Measurements from ENCODE around the gene NPAS3. TPM values are rescaled to one million over a fixed set of nuclear protein-coding genes. Genes with fewer than 3 reads are reported as not detected.
A peak's percentile ranks its signal among the peaks of the same experiment; 100 is the strongest.

Gene NPAS3
- total RNA-seq, 4 donors from 2014 or later, result 0.13 to 1.1 (median 0.47) TPM; not detected in 1

DNA sequence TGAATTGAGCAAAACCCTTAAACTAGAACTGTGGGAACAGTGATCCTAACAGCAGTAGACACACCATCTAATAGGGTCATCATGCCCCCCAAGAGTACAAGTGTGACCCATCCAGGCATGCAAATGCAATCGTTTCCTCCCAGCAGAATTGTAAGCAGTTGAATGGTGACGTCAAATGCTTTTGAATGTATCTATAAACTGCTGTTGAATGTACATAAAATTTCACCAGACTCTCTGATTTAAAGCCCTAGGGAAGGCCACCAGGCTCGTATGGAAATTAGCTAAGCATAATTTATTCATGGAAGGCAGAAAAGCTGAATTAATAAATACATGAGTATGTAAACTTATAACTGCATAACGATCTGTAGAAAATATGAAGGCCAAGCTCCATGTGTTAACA lies 529.3 kb downstream of the NPAS3 start:
- 74 to 82% methylated on average over 4 of the region's 4 CpGs for WGBS, 2 donors
- no peak overlapping the region for H3K4me3 ChIP-seq
- intact Hi-C loops (cut with DNase I), result no loop called here
- no peaks in the 10 kb centered on the region for H3K4me1 ChIP-seq
- H3K36me3 ChIP-seq, result no peaks in the 10 kb centered on the region
- DNase-seq, result no peak
- no peak for TF ChIP-seq POLR2A (IDR thresholded peaks at IDR 0.05)
- TF ChIP-seq, protein P1, sequence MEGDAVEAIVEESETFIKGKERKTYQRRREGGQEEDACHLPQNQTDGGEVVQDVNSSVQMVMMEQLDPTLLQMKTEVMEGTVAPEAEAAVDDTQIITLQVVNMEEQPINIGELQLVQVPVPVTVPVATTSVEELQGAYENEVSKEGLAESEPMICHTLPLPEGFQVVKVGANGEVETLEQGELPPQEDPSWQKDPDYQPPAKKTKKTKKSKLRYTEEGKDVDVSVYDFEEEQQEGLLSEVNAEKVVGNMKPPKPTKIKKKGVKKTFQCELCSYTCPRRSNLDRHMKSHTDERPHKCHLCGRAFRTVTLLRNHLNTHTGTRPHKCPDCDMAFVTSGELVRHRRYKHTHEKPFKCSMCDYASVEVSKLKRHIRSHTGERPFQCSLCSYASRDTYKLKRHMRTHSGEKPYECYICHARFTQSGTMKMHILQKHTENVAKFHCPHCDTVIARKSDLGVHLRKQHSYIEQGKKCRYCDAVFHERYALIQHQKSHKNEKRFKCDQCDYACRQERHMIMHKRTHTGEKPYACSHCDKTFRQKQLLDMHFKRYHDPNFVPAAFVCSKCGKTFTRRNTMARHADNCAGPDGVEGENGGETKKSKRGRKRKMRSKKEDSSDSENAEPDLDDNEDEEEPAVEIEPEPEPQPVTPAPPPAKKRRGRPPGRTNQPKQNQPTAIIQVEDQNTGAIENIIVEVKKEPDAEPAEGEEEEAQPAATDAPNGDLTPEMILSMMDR (IDR thresholded peaks at IDR 0.05), result no peak
- H3K27ac ChIP-seq, result no peak overlapping the region
- no peaks in the 10 kb centered on the region for H3K27me3 ChIP-seq
- no peaks in the 10 kb centered on the region for H3K9me3 ChIP-seq

DNA sequence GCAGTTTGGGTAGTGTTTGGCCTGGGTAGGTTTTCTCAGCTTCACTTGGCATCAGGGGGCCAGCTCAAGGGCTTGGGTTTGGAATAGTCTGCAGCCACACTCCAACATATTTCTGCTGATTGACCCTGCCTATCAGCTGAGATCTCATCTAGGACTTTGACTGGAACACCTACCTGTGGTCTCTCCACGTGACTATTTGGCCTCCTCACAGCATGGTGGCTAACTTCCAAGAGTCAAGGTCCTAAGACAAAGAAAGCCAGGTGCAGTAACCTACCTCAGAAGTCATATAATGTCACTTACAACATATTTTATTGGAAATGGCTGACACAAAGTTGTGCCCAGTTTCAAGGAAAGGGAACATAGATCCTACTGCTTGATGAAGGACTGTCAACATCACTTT lies 531.2 kb downstream of the NPAS3 start:
- H3K36me3 ChIP-seq, result no peaks in the 10 kb centered on the region
- H3K4me3 ChIP-seq, result no peak overlapping the region
- no peak for TF ChIP-seq POLR2A (IDR thresholded peaks at IDR 0.05)
- TF ChIP-seq, protein P1 (IDR thresholded peaks at IDR 0.05), result no peak
- intact Hi-C loops (cut with DNase I), result no loop called here
- no peaks in the 10 kb centered on the region for H3K9me3 ChIP-seq
- no peak overlapping the region for H3K27ac ChIP-seq
- no peaks in the 10 kb centered on the region for H3K27me3 ChIP-seq
- H3K4me1 ChIP-seq, result no peaks in the 10 kb centered on the region
- DNase-seq, result no peak
- WGBS, 2 donors, result 31 to 70% methylated on average over 1 of the region's 1 CpG

DNA sequence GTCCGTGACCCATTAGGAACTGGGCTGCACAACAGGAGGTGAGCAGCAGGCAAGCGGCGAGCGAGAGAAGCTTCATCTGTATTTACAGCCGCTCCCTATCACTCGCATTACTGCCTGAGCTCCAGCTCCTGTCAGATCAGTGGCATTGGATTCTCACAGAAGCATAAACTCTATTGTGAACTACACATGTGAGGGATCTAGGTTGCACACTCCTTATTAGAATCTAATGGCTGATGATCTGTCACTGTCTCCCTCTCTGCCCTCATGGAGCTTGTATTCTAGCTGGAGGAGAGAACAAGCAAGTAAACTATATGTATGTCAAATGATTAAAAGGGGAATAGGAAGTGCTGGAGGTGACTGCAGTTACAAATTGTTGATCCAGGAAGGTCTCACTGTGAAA lies 533.1 kb downstream of the NPAS3 start:
- Histone ChIP-seq H3K27ac (no peak overlapping the region), H3K4me3 (no peak overlapping the region), H3K4me1 (no peaks in the 10 kb centered on the region), H3K9me3 (no peaks in the 10 kb centered on the region), H3K36me3 (no peaks in the 10 kb centered on the region), H3K27me3 (no peaks in the 10 kb centered on the region)
- intact Hi-C loops (cut with DNase I), result no loop called here
- WGBS, 2 donors, result 87 to 95% methylated on average over 6 of the region's 6 CpGs
- DNase-seq, result no peak
- no peak for TF ChIP-seq POLR2A (IDR thresholded peaks at IDR 0.05)
- TF ChIP-seq, protein P1 (IDR thresholded peaks at IDR 0.05), result no peak

DNA sequence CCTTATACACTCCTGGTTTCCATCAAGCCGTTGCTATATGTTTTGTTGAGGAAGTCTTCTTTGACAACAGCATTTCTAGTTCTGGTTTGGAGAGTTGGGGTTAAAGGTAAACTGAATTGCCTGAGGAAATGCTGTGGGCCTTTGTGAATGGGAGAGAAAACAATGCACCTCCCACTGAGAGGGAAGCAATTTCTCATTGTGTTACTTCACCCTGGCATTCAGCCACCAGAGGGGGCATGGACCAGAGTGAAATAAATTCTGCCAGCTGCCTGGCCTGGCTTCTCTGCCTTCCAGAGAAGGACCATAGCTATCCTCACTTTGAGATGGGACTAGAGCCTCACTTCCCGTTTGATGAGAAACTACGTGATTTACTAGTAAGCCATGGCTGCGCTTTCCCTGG lies 536.9 kb downstream of the NPAS3 start:
- no peak for DNase-seq

DNA sequence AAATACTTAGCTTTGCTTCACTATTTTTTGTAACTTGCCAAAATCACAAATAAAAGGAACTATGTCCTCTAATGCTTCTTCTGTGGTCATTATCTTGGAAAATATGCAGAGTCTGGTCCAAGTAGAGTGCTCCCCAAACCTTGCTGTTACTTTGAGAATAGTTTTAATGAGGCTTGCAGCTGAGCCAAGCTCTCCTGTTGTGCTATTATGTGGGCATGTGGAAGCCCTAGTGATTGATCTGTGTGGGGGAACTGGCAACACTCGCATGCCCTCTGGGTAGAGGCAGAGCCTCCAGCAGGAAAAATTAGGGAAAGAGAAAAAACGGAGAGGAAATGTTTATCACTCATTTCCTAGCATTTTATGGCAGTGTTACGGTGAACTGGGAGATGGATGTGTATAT lies 539.1 kb downstream of the NPAS3 start:
- no peak for DNase-seq
- Histone ChIP-seq H3K36me3 (no peaks in the 10 kb centered on the region), H3K27me3 (no peaks in the 10 kb centered on the region), H3K9me3 (no peaks in the 10 kb centered on the region), H3K4me1 (no peaks in the 10 kb centered on the region), H3K4me3 (no peak overlapping the region), H3K27ac (no peak overlapping the region)
- no peak for TF ChIP-seq POLR2A (IDR thresholded peaks at IDR 0.05)
- TF ChIP-seq, protein P1 (IDR thresholded peaks at IDR 0.05), result no peak
- intact Hi-C loops (cut with DNase I), result no loop called here
- WGBS, 2 donors, result 56 to 68% methylated on average over 3 of the region's 3 CpGs

More for the DNA sequence above, 536.9 kb downstream of the NPAS3 start:
- no peaks in the 10 kb centered on the region for H3K36me3 ChIP-seq
- WGBS, 2 donors, result 51 to 66% methylated on average over 4 of the region's 4 CpGs
- H3K9me3 ChIP-seq, result no peaks in the 10 kb centered on the region
- intact Hi-C loops (cut with DNase I), result no loop called here
- TF ChIP-seq POLR2A (IDR thresholded peaks at IDR 0.05), result no peak
- TF ChIP-seq, protein P1 (IDR thresholded peaks at IDR 0.05), result peak in 2 of 6 experiments; percentile 16 to 25
- no peaks in the 10 kb centered on the region for H3K27me3 ChIP-seq
- H3K4me3 ChIP-seq, result no peak overlapping the region
- no peak overlapping the region for H3K27ac ChIP-seq
- no peaks in the 10 kb centered on the region for H3K4me1 ChIP-seq
